ENCODE measurements around the gene SEC23B. TPM values are rescaled to one million over a fixed set of nuclear protein-coding genes. Genes with fewer than 3 reads are reported as not detected.

The SEC23B gene
- total and polyA plus RNA-seq, 2 of the 13 experiments (the other 11 are each of a cell fraction or from before 2014, with no cell fraction given): 114 to 120 TPM

DNA sequence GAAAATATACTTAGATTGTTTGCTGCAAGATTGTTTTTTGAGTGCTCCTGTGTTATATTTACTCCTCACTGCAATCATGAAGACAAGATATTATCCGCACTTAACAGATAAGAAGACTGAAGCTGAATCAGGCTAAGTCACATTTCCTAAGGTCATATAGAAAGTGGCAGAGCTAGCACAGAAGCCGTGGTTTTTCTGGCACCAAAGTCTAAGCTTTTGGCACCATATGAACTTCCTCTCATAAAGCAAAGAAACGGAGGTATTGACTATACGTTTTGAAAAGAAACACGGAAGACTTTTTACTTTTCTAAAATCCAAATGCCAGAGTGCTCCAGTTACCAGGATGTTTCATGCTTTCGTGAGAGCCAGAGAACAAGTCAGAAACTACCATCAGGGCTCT, 70.8 kb downstream of the SEC23B start:
- in situ Hi-C loops (cut with HindIII; ENCODE audit: extremely low pct_ligation_motif_present, low pct_unique_long_range_greater_than_20kb) (no loop called here), intact Hi-C loops (cut with micrococcal nuclease; ENCODE audit: unreplicated experiment) (no loop called here)
- Histone ChIP-seq H3K36me3 (replicated peaks in 1 of 2; ENCODE audit: control insufficient read depth in 1 of 2, insufficient read depth in 2 of 2, low read length in 2 of 2) (no peaks in the 10 kb centered on the region), H4K20me1 (ENCODE audit: insufficient read depth, low read length) (no peaks in the 10 kb centered on the region), H3K4me2 (ENCODE audit: low read depth, low read length) (no peak overlapping the region), H3K79me2 (ENCODE audit: insufficient read depth, low read length) (no peaks in the 10 kb centered on the region), H3K9me3 (ENCODE audit: low read length) (no peaks in the 10 kb centered on the region), H3K4me3 (replicated peaks in 1 of 3; ENCODE audit: insufficient read depth in 1 of 3, low read depth in 2 of 3, low read length in 3 of 3) (no peak overlapping the region), H3K4me1 (ENCODE audit: insufficient read depth, low read length) (peaks cover 16% of the 10 kb centered on the region), H3K27me3 (ENCODE audit: control insufficient read depth in 1 of 2, insufficient read depth in 2 of 2, low read length in 2 of 2) (no peaks in the 10 kb centered on the region), H3K9ac (ENCODE audit: insufficient read depth, low read depth, low read length) (no peak overlapping the region), H2AFZ (ENCODE audit: low read length) (peak overlapping the region; percentile 68), H3K27ac (ENCODE audit: extremely low read length, insufficient read depth, low read length) (no peak overlapping the region)
- CTCF ChIA-PET (ENCODE audit: low intra/inter-chr PET ratio, low total read pairs): no interaction called here
- no peak for DNase-seq (ENCODE audit: low spot score)
- FAIRE-seq: no peak
- 47% methylated on average over 6 of the region's 6 CpGs for WGBS (ENCODE audit: low lambda C conversion rate)
- no TSS peak for BruUV-seq (replicated peaks)
- POLR2A ChIA-PET: interaction anchor here (0.6 kb wide), 1 partner anchor 71 kb away, joined by 3 read pairs; the partner anchor contains the start of gene SEC23B
- ATAC-seq: no peak
- TF ChIP-seq THAP8 (CRISPR knock-in tag; IDR thresholded peaks at IDR 0.05; ENCODE audit: borderline replicate concordance): no peak
- TF ChIP-seq ZNF451 (CRISPR knock-in tag; IDR thresholded peaks at IDR 0.05): no peak
- no peak for TF ChIP-seq ZNF350 (CRISPR knock-in tag; IDR thresholded peaks at IDR 0.05; ENCODE audit: borderline replicate concordance, low read depth)
- no peak for TF ChIP-seq BHLHE40 (IDR thresholded peaks at IDR 0.05; ENCODE audit: low read length)
- no peak for TF ChIP-seq TAF15 (IDR thresholded peaks at IDR 0.05; ENCODE audit: low read depth, low read length, poor library complexity, severe bottlenecking)
- TF ChIP-seq PHF8 (CRISPR knock-in tag; IDR thresholded peaks at IDR 0.05): no peak
- TF ChIP-seq CEBPG (CRISPR knock-in tag; IDR thresholded peaks at IDR 0.05): no peak
- no peak for TF ChIP-seq ZBTB40 (IDR thresholded peaks at IDR 0.05)
- TF ChIP-seq ZBTB40 (CRISPR knock-in tag; IDR thresholded peaks at IDR 0.05): no peak
- no peak for TF ChIP-seq AHDC1 (CRISPR knock-in tag; IDR thresholded peaks at IDR 0.05; ENCODE audit: borderline replicate concordance)
